GM12878 (cell line): ENCODE measurements around the gene GH2. TPM values are rescaled to one million over a fixed set of nuclear protein-coding genes. Genes with fewer than 3 reads are reported as not detected.
A peak's percentile ranks its signal among the peaks of the same experiment; 100 is the strongest.
"Not testable (repeated sequence)": the region's sequence is repeated elsewhere in the genome, so short reads cannot be mapped to it uniquely, and the experiment has no call there.

Source experiments
- ATAC-seq: fragments of 200-7000 bp; cut with Tn5 transposase; 3 replicates; pipeline ENCODE4 v1.9.1; 2020; ENCODE audit warnings: mild to moderate bottlenecking, moderate library complexity
- BruUV-seq: library from RNA; stranded (reverse); fragments of 400-500 nt; replicated peaks from 2 replicates; lab custom pipeline; 2021; lab: Mats Ljungman, UMichigan
- CTCF ChIA-PET: fragments of 300-600 bp; sonication (Branson Sonifier 250); formaldehyde crosslinking; extraction: SDS; loops from one replicate; lab custom pipeline; 2021; ENCODE audit warnings: inconsistent platforms; lab: Yijun Ruan, JAX
- POLR2A ChIA-PET: fragments of 350-600 bp; formaldehyde crosslinking; extraction: SDS; loops from one replicate; lab custom pipeline; 2021; ENCODE audit warnings: inconsistent platforms; lab: Charles Lee
- RAD21 ChIA-PET: fragments of 300-600 bp; sonication (Branson Sonifier 250); formaldehyde crosslinking; loops from one replicate; lab custom pipeline; 2023; ENCODE audit warnings: antibody characterized with exemption; ENCODE audit not compliant: unreplicated experiment; lab: Charles Lee
- SMC1A ChIA-PET: fragments of 300-600 bp; sonication (Branson Sonifier 250); formaldehyde crosslinking; loops from one replicate; lab custom pipeline; 2023; ENCODE audit not compliant: unreplicated experiment, uncharacterized antibody; lab: Charles Lee
- DNase-seq: peaks from one replicate; pipeline ENCODE4 v3.0.0-alpha.2; 2011; ENCODE audit warnings: low read depth, low spot score
- FAIRE-seq: peaks from 3 replicates; lab custom pipeline; 2011; peaks lifted over from hg19 to GRCh38; lab: Jason Lieb, UNC
- H2AFZ ChIP-seq: 2 replicates; pipeline ENCODE4 v1.6.0; 2011; ENCODE audit warnings: low read depth, low read length, control low read depth; ENCODE audit not compliant: control insufficient read depth
- H3K27ac ChIP-seq: 2 replicates; pipeline ENCODE4 v1.5.1; 2011; ENCODE audit warnings: control low read depth; ENCODE audit not compliant: control insufficient read depth, insufficient read depth
- H3K27me3 ChIP-seq, 2 experiments: replicated peaks in 1 of 2; 2 replicates each; pipeline versions ENCODE4 v1.6.0 to v1.6.1; 2011; ENCODE audit warnings: low read length in 1 of 2; ENCODE audit not compliant: control insufficient read depth in 2 of 2, insufficient read depth in 2 of 2
- H3K36me3 ChIP-seq, 2 experiments: 2 replicates each; pipeline ENCODE4 v1.5.1; 2011; ENCODE audit warnings: low read length in 1 of 2; ENCODE audit not compliant: control insufficient read depth in 2 of 2, insufficient read depth in 2 of 2
- H3K4me1 ChIP-seq: 2 replicates; pipeline ENCODE4 v1.6.1; 2011; ENCODE audit warnings: mild to moderate bottlenecking, low read length, moderate library complexity, mixed read lengths; ENCODE audit not compliant: control insufficient read depth, insufficient read depth
- H3K4me2 ChIP-seq: 2 replicates; pipeline ENCODE4 v1.6.0; 2011; ENCODE audit warnings: control low read depth; ENCODE audit not compliant: control insufficient read depth, insufficient read depth
- H3K4me3 ChIP-seq: fragments of 200-600 bp; sonication (generic); 2 replicates; pipeline ENCODE4 v1.5.1; 2016
- H3K79me2 ChIP-seq: 2 replicates; pipeline ENCODE4 v1.6.0; 2011; ENCODE audit warnings: low read length; ENCODE audit not compliant: control insufficient read depth, insufficient read depth
- H3K9ac ChIP-seq: 2 replicates; pipeline ENCODE4 v1.8.0; 2011; ENCODE audit warnings: low read length, control low read depth, mixed read lengths; ENCODE audit not compliant: control insufficient read depth, insufficient read depth
- H3K9me3 ChIP-seq: replicated peaks from 3 replicates; pipeline ENCODE4 v1.5.1; 2011; ENCODE audit warnings: mild to moderate bottlenecking, low read length; ENCODE audit not compliant: control insufficient read depth, insufficient read depth
- H4K20me1 ChIP-seq: 2 replicates; pipeline ENCODE4 v1.6.0; 2011; ENCODE audit not compliant: control insufficient read depth, insufficient read depth
- BMI1 ChIP-seq: fragments of 450-650 bp; IDR thresholded peaks from 2 replicates; pipeline ENCODE4 v1.6.1; 2016; ENCODE audit warnings: mild to moderate bottlenecking, moderate library complexity, borderline replicate concordance
- MEF2B ChIP-seq: fragments of 450-650 bp; IDR thresholded peaks from 2 replicates; pipeline ENCODE4 v1.6.1; 2018; ENCODE audit warnings: mild to moderate bottlenecking, moderate library complexity; ENCODE audit not compliant: partially characterized antibody, poor library complexity, severe bottlenecking
- RUNX3 ChIP-seq: IDR thresholded peaks from 2 replicates; pipeline ENCODE4 v1.6.1; 2012; ENCODE audit warnings: low read length, inconsistent platforms
- WGBS: methylation state at CpG from one replicate; pipeline ENCODE4 v1.1.6; 2016; ENCODE audit warnings: low lambda C conversion rate; ENCODE audit not compliant: insufficient replicate concordance, insufficient coverage; ENCODE audit errors: missing lambda C conversion rate; 5-methylcytosine and 5-hydroxymethylcytosine counted together
- in situ Hi-C: fragments of 300-500 bp; cut with MboI; formaldehyde crosslinking; loops from 9 replicates; pipeline ENCODE4 v1.14.3; 2018; ENCODE audit warnings: mixed read lengths
- intact Hi-C: fragments of 100-400 bp; cut with micrococcal nuclease; formaldehyde crosslinking; loops from one replicate; pipeline ENCODE4 v1.14.2; 2022; ENCODE audit not compliant: unreplicated experiment
- polyA plus RNA-seq, 11 experiments: library from polyadenylated mRNA; depleted of rRNA in 4 of 11; unstranded in 6 of 11; stranded (reverse) in 5 of 11; fragments of >200 nt; fragmentation: Nextera tagmentation in 4 of 11; fragmentation: Illumina TruSeq in 1 of 11; extraction: Ambion mirVana in 4 of 11; extraction: Trizol in 1 of 11; gene quantifications; 1 replicate in 1 of 11; 2 replicates in 10 of 11; pipeline versions ENCODE4 v1.2.1 to v1.2.3, GENCODE V29; 2011 to 2016; ENCODE audit warnings: inconsistent platforms in 2 of 11, missing spikeins in 2 of 11, low read depth in 1 of 11
- total RNA-seq, 4 experiments: library from RNA; depleted of rRNA in 3 of 4; stranded (reverse); fragments of >200 nt in 3 of 4; fragmentation: Illumina TruSeq in 1 of 4; extraction: Trizol in 1 of 4; gene quantifications; 2 replicates each; pipeline versions ENCODE4 v1.2.1 to v1.2.3, GENCODE V29; 2013 to 2021

Gene GH2
- total and polyA plus RNA-seq, 10 of the 15 experiments (the other 5 are each of a cell fraction or from before 2014, with no cell fraction given), result not detected

DNA sequence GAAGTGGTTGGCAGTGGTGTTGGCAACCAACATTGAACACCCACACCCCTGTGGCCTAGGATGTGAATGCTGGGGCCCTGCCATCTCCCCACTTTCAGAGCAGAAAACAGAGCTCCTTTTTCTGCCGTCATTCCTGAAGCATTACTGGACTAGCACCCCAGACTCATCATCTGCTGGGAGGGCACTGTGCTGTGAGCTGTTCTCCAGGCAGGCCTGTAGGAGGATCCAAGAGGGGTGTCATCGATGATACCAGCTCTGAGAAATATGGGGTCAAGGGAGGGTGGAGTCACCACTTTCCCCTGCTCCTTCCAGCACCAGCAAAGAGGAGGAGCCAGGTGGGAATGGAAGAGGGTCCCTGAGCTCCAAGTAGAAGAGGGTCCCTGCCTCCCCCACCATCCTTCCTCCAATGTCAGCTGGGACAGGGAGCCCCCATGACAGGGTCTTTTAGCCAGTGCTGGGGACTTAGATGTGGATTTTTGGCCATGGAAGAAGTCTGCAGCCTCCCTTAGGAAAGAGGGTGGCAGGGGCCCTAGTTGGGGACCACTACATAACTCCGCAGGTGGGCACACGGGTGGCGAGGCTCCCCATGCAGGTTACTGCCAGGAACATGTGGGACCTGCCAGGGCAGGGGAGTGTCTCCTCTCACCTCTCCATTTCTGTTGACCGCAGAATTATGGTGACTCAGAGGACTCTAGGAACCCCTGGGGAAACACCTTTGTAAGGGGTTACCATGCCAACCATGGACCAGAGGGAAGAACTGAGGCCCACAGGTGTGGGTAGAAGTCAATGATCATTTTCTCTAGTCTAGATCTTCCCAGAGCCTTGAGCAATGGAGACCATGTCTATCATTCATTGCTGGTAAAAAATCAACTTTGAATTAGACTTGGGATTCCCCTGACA is 17.4 kb upstream of the GH2 start:
- BruUV-seq, H3K79me2 ChIP-seq, H3K4me2 ChIP-seq, H3K4me1 ChIP-seq, intact Hi-C loops, H3K27me3 ChIP-seq, H3K4me3 ChIP-seq, H2AFZ ChIP-seq, FAIRE-seq, H3K9me3 ChIP-seq, in situ Hi-C loops, DNase-seq, H3K9ac ChIP-seq, SMC1A ChIA-PET, H3K27ac ChIP-seq, H4K20me1 ChIP-seq, POLR2A ChIA-PET, RAD21 ChIA-PET, H3K36me3 ChIP-seq: not testable (repeated sequence)
- 31% methylated on average over 6 of the region's 6 CpGs for WGBS
- CTCF ChIA-PET, result interaction anchor here (0.9 to 1.9 kb wide), 5 partner anchors 9 to 234 kb away, joined by 3 to 8 read pairs (median 4); no protein-coding TSS in a partner anchor
- ATAC-seq, result peak; percentile 74
- TF ChIP-seq BMI1, result peak; percentile 85
- TF ChIP-seq RUNX3, result peak; percentile 48; the same call in 1 of the 2 replicates

DNA sequence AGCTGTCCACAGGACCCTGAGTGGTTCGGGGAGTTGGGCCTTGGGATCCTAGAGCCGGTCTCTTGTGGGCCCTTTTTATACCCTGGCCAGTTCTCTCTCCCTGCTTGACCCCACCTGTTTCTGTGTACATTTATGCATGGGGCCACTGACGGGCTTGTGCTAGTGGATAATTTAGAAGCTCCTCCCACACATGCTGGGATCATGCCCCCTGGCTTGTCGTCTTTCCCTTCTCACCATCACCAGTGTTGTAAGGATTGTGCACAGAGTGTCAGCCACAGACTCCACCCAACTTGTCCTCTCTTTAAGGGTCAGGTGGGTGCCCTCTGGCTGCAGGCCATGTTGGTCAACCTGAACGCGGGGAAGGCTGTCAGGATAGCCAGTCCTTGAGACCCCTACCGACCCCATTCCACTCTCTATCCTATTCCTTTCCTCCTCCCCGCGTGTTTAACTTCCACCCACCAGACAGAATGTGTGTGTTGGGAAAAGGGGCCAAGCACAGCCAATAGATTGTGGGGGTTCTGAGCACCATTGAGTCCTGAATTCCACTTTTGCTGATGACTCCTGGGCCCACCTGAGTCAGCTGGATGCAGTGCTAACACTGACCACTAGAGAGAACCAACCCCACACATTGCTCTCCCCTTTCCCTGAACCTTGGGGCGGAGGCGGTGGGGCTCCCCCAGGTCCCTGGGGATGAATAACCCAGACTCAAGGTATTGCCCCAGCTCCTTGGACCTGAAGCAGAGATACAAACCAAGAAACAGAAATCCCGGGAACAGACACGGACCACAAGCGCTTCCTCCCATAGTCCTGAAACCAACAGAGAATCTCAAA is 15.0 kb upstream of the GH2 start, which contains the start of gene CSH1:
CSH1 (minus strand) TSS at position 51 of the 831 bp plus-strand sequence. CDS start 63 bp downstream, outside the sequence.
- H3K36me3 ChIP-seq, SMC1A ChIA-PET, H2AFZ ChIP-seq, FAIRE-seq, H4K20me1 ChIP-seq, DNase-seq, CTCF ChIA-PET, H3K4me2 ChIP-seq, H3K4me3 ChIP-seq, in situ Hi-C loops, H3K79me2 ChIP-seq, H3K9me3 ChIP-seq, H3K4me1 ChIP-seq, BruUV-seq, H3K27ac ChIP-seq, H3K27me3 ChIP-seq, H3K9ac ChIP-seq, POLR2A ChIA-PET, intact Hi-C loops: not testable (repeated sequence)
- WGBS, result 58% methylated on average over 8 of the region's 14 CpGs
- peak; percentile 61 for TF ChIP-seq MEF2B
- RAD21 ChIA-PET, result interaction anchor here (1.2 kb wide), 1 partner anchor 50 kb away, joined by 5 read pairs; no protein-coding TSS in a partner anchor
- ATAC-seq, result peak; percentile 94

DNA sequence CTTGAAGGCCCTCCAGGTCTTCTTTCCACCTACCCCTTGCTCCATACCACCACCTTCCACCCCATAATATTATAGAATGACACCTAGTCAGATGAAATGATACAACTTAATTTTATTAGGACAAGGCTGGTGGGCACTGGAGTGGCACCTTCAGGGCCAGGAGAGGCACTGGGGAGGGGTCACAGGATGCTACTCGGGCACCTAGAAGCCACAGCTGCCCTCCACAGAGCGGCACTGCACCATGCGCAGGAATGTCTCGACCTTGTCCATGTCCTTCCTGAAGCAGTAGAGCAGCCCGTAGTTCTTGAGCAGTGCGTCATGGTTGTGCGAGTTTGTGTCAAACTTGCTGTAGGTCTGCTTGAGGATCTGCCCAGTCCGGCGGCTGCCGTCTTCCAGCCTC is 13.1 kb upstream of the GH2 start:
- SMC1A ChIA-PET, ATAC-seq, H3K9ac ChIP-seq, H3K36me3 ChIP-seq, intact Hi-C loops, H3K27me3 ChIP-seq, POLR2A ChIA-PET, H3K9me3 ChIP-seq, FAIRE-seq, H3K4me1 ChIP-seq, H3K4me2 ChIP-seq, H3K27ac ChIP-seq, H3K79me2 ChIP-seq, H4K20me1 ChIP-seq, H3K4me3 ChIP-seq, BruUV-seq, CTCF ChIA-PET, RAD21 ChIA-PET, DNase-seq, H2AFZ ChIP-seq, in situ Hi-C loops: not testable (repeated sequence)
- WGBS, result 50% methylated on average over 5 of the region's 10 CpGs
